Sigmoid colon (tissue), 3 donors: ENCODE measurements around the gene PLD2.

ENCODE experiments used
- CTCF ChIP-seq, 4 experiments: fragments of 450-650 bp in 3 of 4; fragments of 200-600 bp in 1 of 4; IDR thresholded peaks; one replicate each; pipeline ENCODE4 v1.5.1; 2016 to 2019; ENCODE audit warnings: antibody characterized with exemption in 4 of 4, mild to moderate bottlenecking in 3 of 4, moderate library complexity in 2 of 4
- POLR2A ChIP-seq, 2 donors: fragments of 450-650 bp; IDR thresholded peaks; one replicate each; pipeline ENCODE4 v1.6.1; 2016; ENCODE audit warnings: antibody characterized with exemption in 2 of 2, mild to moderate bottlenecking in 2 of 2, moderate library complexity in 2 of 2

GRCh38 chr17:4806456-4806776 lies 536 bp upstream of the PLD2 start:
- TF ChIP-seq POLR2A (IDR thresholded peaks at IDR 0.05) (no peak), CTCF (IDR thresholded peaks at IDR 0.05) (no peak)
